Osteocyte (in vitro differentiated cells): ENCODE results near the gene SYCP3. TPM values are rescaled to one million over a fixed set of nuclear protein-coding genes. Genes with fewer than 3 reads are reported as not detected.

Experiments used
- DNase-seq: peaks from one replicate; pipeline ENCODE4 v3.0.0; 2021; ENCODE audit warnings: mixed read lengths; ENCODE audit not compliant: unreplicated experiment; ENCODE audit errors: extremely low spot score
- H3K27ac Mint-ChIP-seq: one replicate; pipeline ENCODE4 v1.8.0; 2021; ENCODE audit warnings: mild to moderate bottlenecking, mixed read lengths; ENCODE audit not compliant: unreplicated experiment
- H3K27me3 Mint-ChIP-seq: one replicate; pipeline ENCODE4 v1.8.0; 2021; ENCODE audit warnings: mixed read lengths; ENCODE audit not compliant: unreplicated experiment
- H3K36me3 Mint-ChIP-seq: one replicate; pipeline ENCODE4 v1.8.0; 2021; ENCODE audit warnings: mixed read lengths; ENCODE audit not compliant: unreplicated experiment
- H3K4me1 Mint-ChIP-seq: one replicate; pipeline ENCODE4 v1.8.0; 2021; ENCODE audit warnings: mixed read lengths; ENCODE audit not compliant: unreplicated experiment
- H3K4me3 Mint-ChIP-seq: one replicate; pipeline ENCODE4 v1.8.0; 2021; ENCODE audit warnings: mild to moderate bottlenecking, moderate library complexity, mixed read lengths; ENCODE audit not compliant: unreplicated experiment
- H3K9me3 Mint-ChIP-seq: one replicate; pipeline ENCODE4 v1.8.0; 2021; ENCODE audit warnings: mixed read lengths; ENCODE audit not compliant: unreplicated experiment
- total RNA-seq: library from RNA; stranded (reverse); gene quantifications from 2 replicates; pipeline ENCODE4 v1.2.1, GENCODE V29; 2021
- TF ChIP-seq, protein P1 (sequence below): fragments of 200-600 bp; sonication (generic); IDR thresholded peaks from 2 replicates; pipeline ENCODE4 v1.5.0; 2021; ENCODE audit warnings: antibody characterized with exemption, mild to moderate bottlenecking, moderate library complexity

SYCP3 gene
- total RNA-seq, 1 donor from 2014 or later: not detected

DNA sequence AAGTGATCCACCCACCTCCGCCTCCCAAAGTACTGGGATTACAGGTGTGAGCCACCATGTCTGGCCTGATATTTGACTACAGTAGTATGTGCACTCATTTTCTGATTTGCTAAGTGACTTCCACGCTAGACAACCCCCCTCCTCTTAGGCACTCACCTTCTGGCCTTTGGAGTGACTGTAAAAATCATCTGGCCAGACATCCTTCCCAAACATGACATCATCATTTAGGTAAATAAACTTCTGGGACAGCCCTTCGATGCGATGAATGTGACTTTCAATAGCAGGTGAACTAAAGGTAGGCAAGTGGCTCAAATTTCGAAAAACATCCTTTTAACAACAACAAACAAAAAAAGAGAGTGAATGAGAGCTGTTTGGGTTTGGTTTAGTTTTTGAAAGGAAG is 30.6 kb upstream of the SYCP3 start:
- Mint-ChIP-seq H3K36me3 (peaks cover 8% of the 10 kb centered on the region), H3K4me3 (no peak overlapping the region), H3K9me3 (no peaks in the 10 kb centered on the region), H3K27me3 (no peaks in the 10 kb centered on the region), H3K27ac (no peak overlapping the region), H3K4me1 (no peaks in the 10 kb centered on the region)
- TF ChIP-seq, protein P1, sequence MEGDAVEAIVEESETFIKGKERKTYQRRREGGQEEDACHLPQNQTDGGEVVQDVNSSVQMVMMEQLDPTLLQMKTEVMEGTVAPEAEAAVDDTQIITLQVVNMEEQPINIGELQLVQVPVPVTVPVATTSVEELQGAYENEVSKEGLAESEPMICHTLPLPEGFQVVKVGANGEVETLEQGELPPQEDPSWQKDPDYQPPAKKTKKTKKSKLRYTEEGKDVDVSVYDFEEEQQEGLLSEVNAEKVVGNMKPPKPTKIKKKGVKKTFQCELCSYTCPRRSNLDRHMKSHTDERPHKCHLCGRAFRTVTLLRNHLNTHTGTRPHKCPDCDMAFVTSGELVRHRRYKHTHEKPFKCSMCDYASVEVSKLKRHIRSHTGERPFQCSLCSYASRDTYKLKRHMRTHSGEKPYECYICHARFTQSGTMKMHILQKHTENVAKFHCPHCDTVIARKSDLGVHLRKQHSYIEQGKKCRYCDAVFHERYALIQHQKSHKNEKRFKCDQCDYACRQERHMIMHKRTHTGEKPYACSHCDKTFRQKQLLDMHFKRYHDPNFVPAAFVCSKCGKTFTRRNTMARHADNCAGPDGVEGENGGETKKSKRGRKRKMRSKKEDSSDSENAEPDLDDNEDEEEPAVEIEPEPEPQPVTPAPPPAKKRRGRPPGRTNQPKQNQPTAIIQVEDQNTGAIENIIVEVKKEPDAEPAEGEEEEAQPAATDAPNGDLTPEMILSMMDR: no peak
- DNase-seq: no peak

DNA sequence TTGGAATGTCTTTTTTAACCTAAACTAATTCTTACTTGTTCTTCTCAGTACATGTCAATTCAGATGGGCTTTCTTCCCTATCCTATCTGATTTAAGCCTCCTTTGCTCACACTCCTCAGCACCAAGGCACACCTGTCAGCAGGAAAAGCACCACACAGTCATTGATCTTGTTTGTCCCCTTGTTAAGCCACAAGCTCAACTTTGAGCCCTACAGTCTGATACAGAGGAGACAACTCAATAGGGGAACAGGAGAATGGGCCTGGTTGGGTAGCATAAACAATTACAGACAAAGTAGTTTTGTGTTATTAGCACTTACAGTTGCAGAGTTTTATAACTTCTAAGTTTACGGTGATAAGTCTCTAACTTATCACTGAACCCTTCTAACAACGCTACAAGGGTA is 29.5 kb upstream of the SYCP3 start:
- no peak for DNase-seq
- H3K4me1 Mint-ChIP-seq: no peaks in the 10 kb centered on the region

DNA sequence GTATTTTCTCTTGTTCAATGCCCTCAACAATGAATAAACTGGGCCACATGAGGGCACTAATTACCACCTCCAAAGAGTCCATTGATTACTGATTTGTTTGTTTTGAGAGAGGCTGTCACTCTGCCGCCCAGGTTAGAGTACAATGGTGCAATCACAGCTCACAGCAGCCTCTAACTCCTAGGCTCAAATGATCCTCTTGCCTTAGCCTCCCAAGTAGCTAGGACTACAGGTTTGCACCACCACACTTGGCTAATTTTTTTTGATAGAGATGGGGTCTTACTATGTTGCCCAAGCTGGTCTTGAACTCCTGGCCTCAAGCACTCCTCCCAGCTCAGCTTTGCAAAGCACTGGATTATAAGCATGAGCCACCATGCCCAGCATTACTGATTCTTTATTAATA is 28.3 kb upstream of the SYCP3 start:
- Mint-ChIP-seq H3K27ac (no peak overlapping the region), H3K9me3 (no peaks in the 10 kb centered on the region), H3K36me3 (peaks cover 11% of the 10 kb centered on the region), H3K27me3 (no peaks in the 10 kb centered on the region), H3K4me3 (no peak overlapping the region), H3K4me1 (no peaks in the 10 kb centered on the region)
- TF ChIP-seq, protein P1: no peak
- DNase-seq: no peak

More for the DNA sequence above, 29.5 kb upstream of the SYCP3 start:
- Mint-ChIP-seq H3K9me3 (no peaks in the 10 kb centered on the region), H3K27me3 (no peaks in the 10 kb centered on the region), H3K4me3 (no peak overlapping the region), H3K36me3 (peaks cover 8% of the 10 kb centered on the region), H3K27ac (no peak overlapping the region)
- TF ChIP-seq, protein P1: no peak

DNA sequence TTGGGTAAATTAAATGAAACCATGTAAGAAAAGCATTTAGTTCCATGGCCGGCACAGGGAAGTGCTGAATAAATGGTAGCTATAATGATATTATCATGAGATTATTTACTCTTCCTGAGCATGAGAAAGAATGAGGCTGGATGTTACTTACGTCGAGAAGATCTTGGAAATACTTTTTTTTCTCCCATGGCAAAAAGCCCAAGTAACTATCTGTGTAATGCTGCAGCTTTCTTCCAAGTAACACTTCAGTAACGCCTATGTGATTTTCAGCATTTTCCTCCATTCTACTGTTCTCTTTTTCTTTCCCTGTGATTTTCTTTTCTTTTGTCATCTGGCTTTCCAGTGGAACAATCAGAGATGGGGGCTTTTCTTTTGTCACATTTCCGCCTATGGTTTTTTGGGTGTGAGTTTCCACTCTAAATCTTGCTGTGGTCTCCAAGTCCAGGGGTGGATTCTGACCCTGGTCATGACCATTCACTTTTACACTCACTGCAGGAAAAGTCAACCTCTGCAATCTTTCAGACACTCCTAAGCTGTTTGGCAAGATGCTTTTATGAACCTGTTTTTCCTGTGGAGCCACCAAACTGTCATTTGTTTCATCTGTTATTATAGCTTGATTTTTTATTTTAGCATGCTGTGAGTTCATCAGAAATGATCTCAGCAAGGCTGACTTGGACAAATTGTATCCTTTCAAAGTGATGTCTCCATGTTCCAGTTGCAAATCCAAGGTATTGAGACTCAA is 25.0 kb upstream of the SYCP3 start:
- H3K27ac Mint-ChIP-seq: no peak overlapping the region
- TF ChIP-seq, protein P1: no peak
- no peak for DNase-seq
- H3K9me3 Mint-ChIP-seq: no peaks in the 10 kb centered on the region
- peaks cover 8% of the 10 kb centered on the region for H3K36me3 Mint-ChIP-seq
- no peak overlapping the region for H3K4me3 Mint-ChIP-seq
- H3K4me1 Mint-ChIP-seq: no peaks in the 10 kb centered on the region
- no peaks in the 10 kb centered on the region for H3K27me3 Mint-ChIP-seq

DNA sequence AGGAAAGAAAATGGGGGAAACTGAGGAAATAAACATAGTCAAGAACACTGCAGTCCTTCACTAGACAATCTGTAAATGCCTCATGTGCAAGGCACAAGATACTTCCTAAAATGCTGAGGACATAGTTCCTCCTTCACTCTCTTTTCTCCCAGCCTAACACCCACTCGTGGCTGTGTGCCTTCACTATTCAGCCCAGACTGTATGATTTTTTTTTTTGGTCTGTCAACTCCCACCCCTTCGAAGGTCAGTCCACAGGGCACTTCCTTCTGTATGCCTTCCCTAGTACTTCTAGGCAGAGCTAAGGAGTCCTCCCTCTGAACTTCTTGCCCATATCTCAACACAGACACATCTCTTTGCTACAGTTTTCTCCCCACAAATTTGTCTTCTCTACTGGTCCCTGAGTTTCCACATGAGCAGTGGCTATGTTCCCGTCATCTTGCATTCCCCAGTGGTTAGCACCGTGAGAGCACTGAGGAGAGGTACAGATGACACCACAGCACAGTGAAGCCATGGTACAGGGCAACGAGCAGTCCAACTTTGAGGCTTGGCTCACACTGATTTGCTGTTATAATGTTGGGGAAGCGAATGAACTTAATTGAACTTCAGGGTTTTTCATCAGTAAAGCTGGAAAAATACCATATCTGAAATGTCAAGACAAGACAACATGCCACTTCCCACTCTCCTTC is 24.1 kb upstream of the SYCP3 start:
- Mint-ChIP-seq H3K4me1 (no peaks in the 10 kb centered on the region), H3K27me3 (no peaks in the 10 kb centered on the region), H3K27ac (no peak overlapping the region), H3K4me3 (no peak overlapping the region), H3K9me3 (no peaks in the 10 kb centered on the region), H3K36me3 (peaks cover 9% of the 10 kb centered on the region)
- TF ChIP-seq, protein P1: no peak
- DNase-seq: no peak
